WTC11 (cell line): ENCODE measurements around the gene GP9.

ENCODE experiments used
- ESRRA ChIP-seq: sonication (generic); formaldehyde crosslinking; IDR thresholded peaks from 2 replicates; pipeline ENCODE4 v1.8.1; 2022; ENCODE audit warnings: mild to moderate bottlenecking, missing genetic modification reagents, borderline replicate concordance
- FOXJ3 ChIP-seq: sonication (generic); formaldehyde crosslinking; IDR thresholded peaks from 2 replicates; pipeline ENCODE4 v1.9.0; 2021; ENCODE audit warnings: missing genetic modification reagents, mild to moderate bottlenecking, borderline replicate concordance
- FOXK1 ChIP-seq: sonication (generic); formaldehyde crosslinking; IDR thresholded peaks from 2 replicates; pipeline ENCODE4 v1.8.0; 2022; ENCODE audit warnings: mild to moderate bottlenecking, moderate library complexity, missing genetic modification reagents
- MYBL2 ChIP-seq: sonication (generic); formaldehyde crosslinking; IDR thresholded peaks from 2 replicates; pipeline ENCODE4 v1.8.1; 2023; ENCODE audit warnings: mild to moderate bottlenecking, moderate library complexity, missing genetic modification reagents
- NFYB ChIP-seq: sonication (generic); formaldehyde crosslinking; conservative IDR thresholded peaks from 2 replicates; pipeline ENCODE4 v1.8.0; 2022; ENCODE audit warnings: low read depth, missing genetic modification reagents
- ZNF416 ChIP-seq: fragments of 250-450 bp; sonication (Bioruptor Pico); IDR thresholded peaks from 2 replicates; pipeline ENCODE4 v1.9.0; 2021; ENCODE audit warnings: mild to moderate bottlenecking, inconsistent platforms
- ZNF671 ChIP-seq: fragments of 250-450 bp; sonication (Bioruptor Pico); IDR thresholded peaks from 2 replicates; pipeline ENCODE4 v1.8.0; 2021; ENCODE audit warnings: mild to moderate bottlenecking
- TF ChIP-seq, protein P1 (sequence below): fragments of 200-600 bp; IDR thresholded peaks from 2 replicates; pipeline ENCODE4 v1.8.0; 2022; ENCODE audit warnings: antibody characterized with exemption
- TF ChIP-seq, protein P2 (sequence below): sonication (generic); formaldehyde crosslinking; IDR thresholded peaks from 2 replicates; pipeline ENCODE4 v1.8.1; 2022; ENCODE audit warnings: mild to moderate bottlenecking, moderate library complexity, missing genetic modification reagents
- TF ChIP-seq, protein P3 (sequence below): sonication (generic); formaldehyde crosslinking; IDR thresholded peaks from 2 replicates; pipeline ENCODE4 v1.8.1; 2022; ENCODE audit warnings: low read depth, missing genetic modification reagents, borderline replicate concordance
- TF ChIP-seq, protein P4 (sequence below): sonication (generic); formaldehyde crosslinking; conservative IDR thresholded peaks from 2 replicates; pipeline ENCODE4 v1.8.1; 2022; ENCODE audit warnings: mild to moderate bottlenecking, missing genetic modification reagents
- TF ChIP-seq, protein P5 (sequence below): sonication (generic); formaldehyde crosslinking; IDR thresholded peaks from 2 replicates; pipeline ENCODE4 v1.8.1; 2023; ENCODE audit warnings: mild to moderate bottlenecking, missing genetic modification reagents, moderate library complexity
- TF ChIP-seq, protein P6 (sequence below): sonication (generic); formaldehyde crosslinking; conservative IDR thresholded peaks from 2 replicates; pipeline ENCODE4 v1.8.1; 2023; ENCODE audit warnings: mild to moderate bottlenecking, low read depth, missing genetic modification reagents, moderate library complexity

DNA sequence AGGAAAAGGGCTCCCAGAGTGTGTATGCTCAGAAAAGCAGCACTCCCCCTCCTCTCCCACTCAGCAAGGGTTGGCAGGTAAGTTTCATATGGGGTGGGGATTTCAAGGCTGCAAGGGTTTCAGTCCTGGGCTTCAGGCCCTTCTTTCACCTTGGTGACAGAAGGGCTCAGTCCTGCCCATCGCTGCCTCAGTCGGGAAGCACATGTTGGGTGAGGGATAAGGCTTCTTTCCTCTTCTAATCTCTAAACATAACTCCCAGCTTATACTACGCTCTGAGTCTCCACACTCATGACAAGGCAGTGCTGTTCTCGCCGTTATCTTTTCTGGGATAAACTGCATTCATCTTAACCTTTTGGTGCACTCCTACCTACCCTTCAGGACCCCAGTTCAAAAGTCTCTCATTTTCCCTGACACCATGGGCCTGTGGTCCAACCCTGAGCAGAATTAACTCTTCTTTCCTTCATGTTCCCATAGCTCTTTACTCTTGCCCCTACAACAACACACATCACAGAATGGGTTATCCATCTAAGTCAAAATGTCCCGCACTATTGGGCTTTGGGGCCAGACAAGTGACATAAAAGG, 44.0 kb downstream of the GP9 start:
- TF ChIP-seq, protein P1, sequence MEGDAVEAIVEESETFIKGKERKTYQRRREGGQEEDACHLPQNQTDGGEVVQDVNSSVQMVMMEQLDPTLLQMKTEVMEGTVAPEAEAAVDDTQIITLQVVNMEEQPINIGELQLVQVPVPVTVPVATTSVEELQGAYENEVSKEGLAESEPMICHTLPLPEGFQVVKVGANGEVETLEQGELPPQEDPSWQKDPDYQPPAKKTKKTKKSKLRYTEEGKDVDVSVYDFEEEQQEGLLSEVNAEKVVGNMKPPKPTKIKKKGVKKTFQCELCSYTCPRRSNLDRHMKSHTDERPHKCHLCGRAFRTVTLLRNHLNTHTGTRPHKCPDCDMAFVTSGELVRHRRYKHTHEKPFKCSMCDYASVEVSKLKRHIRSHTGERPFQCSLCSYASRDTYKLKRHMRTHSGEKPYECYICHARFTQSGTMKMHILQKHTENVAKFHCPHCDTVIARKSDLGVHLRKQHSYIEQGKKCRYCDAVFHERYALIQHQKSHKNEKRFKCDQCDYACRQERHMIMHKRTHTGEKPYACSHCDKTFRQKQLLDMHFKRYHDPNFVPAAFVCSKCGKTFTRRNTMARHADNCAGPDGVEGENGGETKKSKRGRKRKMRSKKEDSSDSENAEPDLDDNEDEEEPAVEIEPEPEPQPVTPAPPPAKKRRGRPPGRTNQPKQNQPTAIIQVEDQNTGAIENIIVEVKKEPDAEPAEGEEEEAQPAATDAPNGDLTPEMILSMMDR, result no peak
- TF ChIP-seq, protein P2, sequence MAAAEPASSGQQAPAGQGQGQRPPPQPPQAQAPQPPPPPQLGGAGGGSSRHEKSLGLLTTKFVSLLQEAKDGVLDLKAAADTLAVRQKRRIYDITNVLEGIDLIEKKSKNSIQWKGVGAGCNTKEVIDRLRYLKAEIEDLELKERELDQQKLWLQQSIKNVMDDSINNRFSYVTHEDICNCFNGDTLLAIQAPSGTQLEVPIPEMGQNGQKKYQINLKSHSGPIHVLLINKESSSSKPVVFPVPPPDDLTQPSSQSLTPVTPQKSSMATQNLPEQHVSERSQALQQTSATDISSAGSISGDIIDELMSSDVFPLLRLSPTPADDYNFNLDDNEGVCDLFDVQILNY (CRISPR knock-in tag), result no peak
- TF ChIP-seq NFYB (CRISPR knock-in tag), result no peak
- TF ChIP-seq, protein P3, sequence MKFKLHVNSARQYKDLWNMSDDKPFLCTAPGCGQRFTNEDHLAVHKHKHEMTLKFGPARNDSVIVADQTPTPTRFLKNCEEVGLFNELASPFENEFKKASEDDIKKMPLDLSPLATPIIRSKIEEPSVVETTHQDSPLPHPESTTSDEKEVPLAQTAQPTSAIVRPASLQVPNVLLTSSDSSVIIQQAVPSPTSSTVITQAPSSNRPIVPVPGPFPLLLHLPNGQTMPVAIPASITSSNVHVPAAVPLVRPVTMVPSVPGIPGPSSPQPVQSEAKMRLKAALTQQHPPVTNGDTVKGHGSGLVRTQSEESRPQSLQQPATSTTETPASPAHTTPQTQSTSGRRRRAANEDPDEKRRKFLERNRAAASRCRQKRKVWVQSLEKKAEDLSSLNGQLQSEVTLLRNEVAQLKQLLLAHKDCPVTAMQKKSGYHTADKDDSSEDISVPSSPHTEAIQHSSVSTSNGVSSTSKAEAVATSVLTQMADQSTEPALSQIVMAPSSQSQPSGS, result no peak
- TF ChIP-seq, protein P4, sequence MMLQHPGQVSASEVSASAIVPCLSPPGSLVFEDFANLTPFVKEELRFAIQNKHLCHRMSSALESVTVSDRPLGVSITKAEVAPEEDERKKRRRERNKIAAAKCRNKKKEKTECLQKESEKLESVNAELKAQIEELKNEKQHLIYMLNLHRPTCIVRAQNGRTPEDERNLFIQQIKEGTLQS (CRISPR knock-in tag), result no peak
- TF ChIP-seq, protein P5, sequence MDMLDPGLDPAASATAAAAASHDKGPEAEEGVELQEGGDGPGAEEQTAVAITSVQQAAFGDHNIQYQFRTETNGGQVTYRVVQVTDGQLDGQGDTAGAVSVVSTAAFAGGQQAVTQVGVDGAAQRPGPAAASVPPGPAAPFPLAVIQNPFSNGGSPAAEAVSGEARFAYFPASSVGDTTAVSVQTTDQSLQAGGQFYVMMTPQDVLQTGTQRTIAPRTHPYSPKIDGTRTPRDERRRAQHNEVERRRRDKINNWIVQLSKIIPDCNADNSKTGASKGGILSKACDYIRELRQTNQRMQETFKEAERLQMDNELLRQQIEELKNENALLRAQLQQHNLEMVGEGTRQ (CRISPR knock-in tag), result no peak
- no peak for TF ChIP-seq MYBL2
- no peak for TF ChIP-seq ESRRA (CRISPR knock-in tag)
- no peak for TF ChIP-seq FOXJ3 (CRISPR knock-in tag)
- TF ChIP-seq ZNF671, result no peak
- no peak for TF ChIP-seq FOXK1
- TF ChIP-seq, protein P6, sequence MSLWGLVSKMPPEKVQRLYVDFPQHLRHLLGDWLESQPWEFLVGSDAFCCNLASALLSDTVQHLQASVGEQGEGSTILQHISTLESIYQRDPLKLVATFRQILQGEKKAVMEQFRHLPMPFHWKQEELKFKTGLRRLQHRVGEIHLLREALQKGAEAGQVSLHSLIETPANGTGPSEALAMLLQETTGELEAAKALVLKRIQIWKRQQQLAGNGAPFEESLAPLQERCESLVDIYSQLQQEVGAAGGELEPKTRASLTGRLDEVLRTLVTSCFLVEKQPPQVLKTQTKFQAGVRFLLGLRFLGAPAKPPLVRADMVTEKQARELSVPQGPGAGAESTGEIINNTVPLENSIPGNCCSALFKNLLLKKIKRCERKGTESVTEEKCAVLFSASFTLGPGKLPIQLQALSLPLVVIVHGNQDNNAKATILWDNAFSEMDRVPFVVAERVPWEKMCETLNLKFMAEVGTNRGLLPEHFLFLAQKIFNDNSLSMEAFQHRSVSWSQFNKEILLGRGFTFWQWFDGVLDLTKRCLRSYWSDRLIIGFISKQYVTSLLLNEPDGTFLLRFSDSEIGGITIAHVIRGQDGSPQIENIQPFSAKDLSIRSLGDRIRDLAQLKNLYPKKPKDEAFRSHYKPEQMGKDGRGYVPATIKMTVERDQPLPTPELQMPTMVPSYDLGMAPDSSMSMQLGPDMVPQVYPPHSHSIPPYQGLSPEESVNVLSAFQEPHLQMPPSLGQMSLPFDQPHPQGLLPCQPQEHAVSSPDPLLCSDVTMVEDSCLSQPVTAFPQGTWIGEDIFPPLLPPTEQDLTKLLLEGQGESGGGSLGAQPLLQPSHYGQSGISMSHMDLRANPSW (CRISPR knock-in tag), result no peak
- TF ChIP-seq ZNF416, result no peak
